Neuronal stem cell (in vitro differentiated cells): Measurements from ENCODE around the gene PDCD5.
A peak's percentile ranks its signal among the peaks of the same experiment; 100 is the strongest.

Source experiments
- DNase-seq: peaks from one replicate; pipeline ENCODE4 v3.0.0-alpha.2; 2013; ENCODE audit warnings: low spot score
- H2AFZ ChIP-seq: one replicate; pipeline ENCODE4 v1.6.1; 2013; ENCODE audit warnings: mild to moderate bottlenecking, low read length, inconsistent platforms
- H2AK5ac ChIP-seq: 2 replicates; pipeline ENCODE4 v1.6.1; 2013; ENCODE audit warnings: low read depth, mild to moderate bottlenecking, inconsistent platforms, low read length, moderate library complexity, mixed read lengths
- H2BK120ac ChIP-seq: 2 replicates; pipeline ENCODE4 v1.6.1; 2013; ENCODE audit warnings: low read depth, mild to moderate bottlenecking, inconsistent platforms, low read length, moderate library complexity, mixed read lengths
- H2BK12ac ChIP-seq: one replicate; pipeline ENCODE4 v1.6.1; 2013; ENCODE audit warnings: low read length, inconsistent platforms
- H2BK15ac ChIP-seq: 2 replicates; pipeline ENCODE4 v1.6.1; 2013; ENCODE audit warnings: mild to moderate bottlenecking, low read length, inconsistent platforms, mixed read lengths
- H2BK5ac ChIP-seq: one replicate; pipeline ENCODE4 v1.6.1; 2013; ENCODE audit warnings: inconsistent platforms, mild to moderate bottlenecking, low read length, moderate library complexity
- H3K14ac ChIP-seq: one replicate; pipeline ENCODE4 v1.6.1; 2013; ENCODE audit warnings: low read length, inconsistent platforms
- H3K18ac ChIP-seq: 2 replicates; pipeline ENCODE4 v1.6.1; 2013; ENCODE audit warnings: low read length, inconsistent platforms
- H3K23ac ChIP-seq: 2 replicates; pipeline ENCODE4 v1.6.1; 2013; ENCODE audit warnings: low read depth, mild to moderate bottlenecking, mixed read lengths, low read length, inconsistent platforms; ENCODE audit not compliant: poor library complexity
- H3K27ac ChIP-seq: replicated peaks from 3 replicates; pipeline ENCODE4 v1.5.1; 2013; ENCODE audit warnings: low read length, inconsistent platforms
- H3K27me3 ChIP-seq, 3 experiments: 2 replicates each; pipeline ENCODE4 v1.6.1; 2013; ENCODE audit warnings: low read length in 3 of 3, mild to moderate bottlenecking in 2 of 3, inconsistent platforms in 1 of 3, low read depth in 1 of 3, mixed read lengths in 1 of 3, moderate library complexity in 1 of 3; ENCODE audit not compliant: control insufficient read depth in 3 of 3, insufficient read depth in 3 of 3
- H3K36me3 ChIP-seq, 2 donors: replicated peaks in 1 of 2; 2 replicates each; pipeline ENCODE4 v1.6.1; 2013; ENCODE audit warnings: low read length in 2 of 2; ENCODE audit not compliant: control insufficient read depth in 2 of 2, insufficient read depth in 2 of 2
- H3K4ac ChIP-seq: 2 replicates; pipeline ENCODE4 v1.6.1; 2013; ENCODE audit warnings: inconsistent platforms, mild to moderate bottlenecking, low read length, moderate library complexity
- H3K4me1 ChIP-seq, 2 donors: 1 replicate in 1 of 2; 2 replicates in 1 of 2; pipeline ENCODE4 v1.6.1; 2013; ENCODE audit warnings: low read length in 2 of 2, low read depth in 1 of 2; ENCODE audit not compliant: control insufficient read depth in 2 of 2, insufficient read depth in 1 of 2
- H3K4me2 ChIP-seq: one replicate; pipeline ENCODE4 v1.6.1; 2013; ENCODE audit warnings: mild to moderate bottlenecking, low read length, inconsistent platforms; ENCODE audit not compliant: insufficient read depth, poor library complexity, severe bottlenecking
- H3K4me3 ChIP-seq, 2 donors: 2 replicates each; pipeline ENCODE4 v1.5.1; 2013; ENCODE audit warnings: low read length in 2 of 2, mild to moderate bottlenecking in 2 of 2, inconsistent platforms in 1 of 2, moderate library complexity in 1 of 2
- H3K79me1 ChIP-seq: one replicate; pipeline ENCODE4 v1.6.1; 2013; ENCODE audit warnings: low read depth, mild to moderate bottlenecking, inconsistent platforms, low read length, moderate library complexity
- H3K9ac ChIP-seq: one replicate; pipeline ENCODE4 v1.6.1; 2013; ENCODE audit warnings: mild to moderate bottlenecking, low read depth, low read length, inconsistent platforms; ENCODE audit not compliant: poor library complexity
- H3K9me3 ChIP-seq, 2 donors: replicated peaks in 1 of 2; 2 replicates each; pipeline versions ENCODE3 to v1.6.1; 2013; ENCODE audit warnings: low read length in 2 of 2, mild to moderate bottlenecking in 2 of 2, inconsistent platforms in 1 of 2, low read depth in 1 of 2, mixed read lengths in 1 of 2, moderate library complexity in 1 of 2; ENCODE audit not compliant: control insufficient read depth in 2 of 2, insufficient read depth in 1 of 2
- H4K8ac ChIP-seq: one replicate; pipeline ENCODE4 v1.6.1; 2013; ENCODE audit warnings: low read depth, mild to moderate bottlenecking, inconsistent platforms, low read length, moderate library complexity
- H4K91ac ChIP-seq: one replicate; pipeline ENCODE4 v1.6.1; 2013; ENCODE audit warnings: low read length, low read depth, mild to moderate bottlenecking, inconsistent platforms; ENCODE audit not compliant: poor library complexity
- WGBS, 2 donors: extraction: QIAGEN DNeasy Blood & Tissue Kit; methylation state at CpG; one replicate each; pipeline ENCODE4 v1.1.7; 2013; ENCODE audit warnings: missing lambda C conversion rate in 2 of 2, mixed read lengths in 1 of 2; ENCODE audit not compliant: insufficient read length in 2 of 2, insufficient replicate concordance in 1 of 2; ENCODE audit errors: extremely low coverage in 2 of 2; 5-methylcytosine and 5-hydroxymethylcytosine counted together

PDCD5 gene

DNA sequence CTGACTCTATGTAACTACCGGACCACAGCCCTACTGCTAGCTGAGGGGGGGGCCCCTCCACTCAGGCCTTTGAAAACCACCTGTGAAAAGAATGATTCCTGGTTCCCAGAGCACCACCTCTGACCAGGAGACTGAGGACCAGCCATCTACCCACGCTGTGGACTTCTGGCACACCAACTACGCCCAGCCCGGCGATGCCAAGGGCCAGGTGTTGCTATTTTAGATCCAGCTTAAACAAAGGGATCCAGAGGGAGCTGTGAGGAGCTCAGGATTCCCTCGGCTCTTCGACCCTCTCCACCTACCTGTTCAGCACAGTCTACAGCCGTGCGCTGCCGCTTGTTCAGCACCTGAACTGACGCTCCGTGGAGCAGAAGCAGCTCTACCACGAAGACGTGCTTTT lies 23.0 kb downstream of the PDCD5 start:
- Histone ChIP-seq H2BK120ac (no peak overlapping the region), H3K18ac (no peak overlapping the region), H3K4me3 (no peak overlapping the region), H2BK15ac (no peak overlapping the region), H3K79me1 (no peaks in the 10 kb centered on the region), H3K14ac (no peak overlapping the region), H4K91ac (no peak overlapping the region), H3K9me3 (peaks cover 0 to 2% of the 10 kb centered on the region in 2 donors), H3K4me2 (no peak overlapping the region), H2BK5ac (no peak overlapping the region), H3K4me1 (no peaks in the 10 kb centered on the region), H2AK5ac (no peak overlapping the region), H3K9ac (no peak overlapping the region), H3K27ac (no peak overlapping the region), H2AFZ (no peak overlapping the region), H3K27me3 (no peaks in the 10 kb centered on the region), H3K23ac (no peak overlapping the region), H4K8ac (no peak overlapping the region), H3K4ac (no peak overlapping the region), H2BK12ac (no peak overlapping the region), H3K36me3 (peaks cover 30 to 62% of the 10 kb centered on the region in 2 donors)
- WGBS, 2 donors, result no CpG with 5 or more reads among the region's 14 CpGs
- no peak for DNase-seq

DNA sequence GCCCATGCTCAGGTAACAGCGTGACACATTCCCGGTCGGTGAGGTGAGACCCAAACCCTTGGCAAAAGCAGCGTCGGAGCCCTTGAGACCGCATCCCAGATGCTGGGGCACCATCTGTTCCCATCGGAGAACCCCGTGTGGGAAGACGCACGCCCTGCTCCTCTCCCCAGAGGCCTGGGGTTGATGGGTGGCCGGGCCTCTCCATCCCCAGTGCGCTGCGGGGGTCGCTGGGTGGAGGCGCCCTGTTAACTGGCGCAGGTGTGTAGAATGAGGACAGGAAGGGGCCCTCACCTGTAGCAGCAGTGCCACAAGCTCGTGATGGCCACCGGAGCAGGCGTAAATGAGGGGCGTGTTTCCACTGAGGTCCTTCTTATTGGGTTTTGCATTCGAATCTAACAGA lies 24.6 kb downstream of the PDCD5 start:
- Histone ChIP-seq H3K14ac (peak overlapping the region; percentile 71), H3K4me2 (no peak overlapping the region), H2AK5ac (no peak overlapping the region), H3K4ac (no peak overlapping the region), H2BK15ac (no peak overlapping the region), H3K4me1 (no peaks in the 10 kb centered on the region), H3K18ac (no peak overlapping the region), H3K27me3 (no peaks in the 10 kb centered on the region), H3K36me3 (peaks cover 30 to 55% of the 10 kb centered on the region in 2 donors), H3K9me3 (peaks cover 0 to 5% of the 10 kb centered on the region in 2 donors), H3K9ac (no peak overlapping the region), H3K79me1 (no peaks in the 10 kb centered on the region), H3K27ac (no peak overlapping the region), H3K4me3 (peak overlapping the region in 1 of 2 donors; percentile 55), H2AFZ (no peak overlapping the region), H4K91ac (no peak overlapping the region), H2BK5ac (no peak overlapping the region), H2BK12ac (no peak overlapping the region), H4K8ac (no peak overlapping the region), H2BK120ac (no peak overlapping the region), H3K23ac (no peak overlapping the region)
- DNase-seq, result no peak
- WGBS, 2 donors, result no CpG with 5 or more reads among the region's 21 CpGs

DNA sequence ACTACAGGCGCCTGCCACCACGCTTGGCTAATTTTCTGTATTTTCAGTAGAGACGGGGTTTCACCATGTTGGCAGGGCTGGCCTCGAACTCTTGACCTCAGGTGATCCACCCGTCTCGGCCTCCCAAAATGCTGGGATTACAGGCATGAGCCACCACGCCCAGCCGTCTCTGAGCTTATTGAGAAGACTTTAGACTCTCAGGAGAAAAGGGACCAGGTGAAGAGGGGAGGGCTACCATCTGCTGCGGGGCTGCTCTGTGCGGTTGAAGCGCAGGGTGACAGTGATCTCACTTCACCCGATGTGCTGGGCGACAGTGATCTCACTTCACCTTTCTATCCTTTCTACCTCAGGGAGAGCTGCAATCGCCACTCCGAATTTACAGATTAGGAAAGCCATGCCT lies 25.3 kb downstream of the PDCD5 start:
- Histone ChIP-seq H4K8ac (no peak overlapping the region), H3K27me3 (no peaks in the 10 kb centered on the region), H3K18ac (no peak overlapping the region), H3K4me1 (no peaks in the 10 kb centered on the region), H4K91ac (no peak overlapping the region), H3K79me1 (peaks cover 2% of the 10 kb centered on the region), H3K27ac (no peak overlapping the region), H3K36me3 (peaks cover 31 to 58% of the 10 kb centered on the region in 2 donors), H2BK120ac (no peak overlapping the region), H2AK5ac (no peak overlapping the region), H2BK5ac (no peak overlapping the region), H2AFZ (no peak overlapping the region), H3K9me3 (peaks cover 0 to 5% of the 10 kb centered on the region in 2 donors), H3K4me2 (no peak overlapping the region), H3K9ac (no peak overlapping the region), H3K23ac (no peak overlapping the region), H2BK12ac (no peak overlapping the region), H2BK15ac (no peak overlapping the region), H3K4me3 (no peak overlapping the region), H3K4ac (no peak overlapping the region), H3K14ac (no peak overlapping the region)
- no CpG with 5 or more reads among the region's 15 CpGs for WGBS, 2 donors
- no peak for DNase-seq

DNA sequence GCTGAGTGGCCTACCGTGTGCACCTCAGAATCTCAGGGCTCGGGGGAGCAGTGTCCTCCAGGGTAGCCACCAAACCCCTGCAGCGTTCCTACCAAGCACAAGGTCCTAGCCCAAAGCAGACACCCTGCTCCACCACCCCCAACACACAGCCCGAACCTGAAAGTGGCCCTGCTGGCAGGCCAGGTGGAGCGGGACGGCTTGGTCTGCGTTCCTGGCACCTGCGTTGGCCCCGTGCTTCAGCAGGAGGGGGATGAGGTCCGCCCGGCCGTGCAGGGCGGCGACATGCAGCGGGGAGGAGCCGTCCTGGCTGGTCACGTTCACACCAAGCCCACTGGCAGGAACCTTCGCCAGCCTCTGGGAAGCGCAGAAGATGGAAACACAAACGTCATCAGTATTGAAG lies 26.5 kb downstream of the PDCD5 start:
- Histone ChIP-seq H3K14ac (no peak overlapping the region), H2BK12ac (peak overlapping the region; percentile 63), H3K4ac (no peak overlapping the region), H4K8ac (peak overlapping the region; percentile 72), H2BK5ac (peak overlapping the region; percentile 24), H3K36me3 (peaks cover 32 to 54% of the 10 kb centered on the region in 2 donors), H3K27me3 (no peaks in the 10 kb centered on the region), H2BK120ac (no peak overlapping the region), H3K4me2 (no peak overlapping the region), H4K91ac (no peak overlapping the region), H3K4me1 (no peaks in the 10 kb centered on the region), H3K27ac (no peak overlapping the region), H3K18ac (peak overlapping the region; percentile 8), H3K79me1 (peaks cover 2% of the 10 kb centered on the region), H3K9me3 (peaks cover 0 to 5% of the 10 kb centered on the region in 2 donors), H3K9ac (no peak overlapping the region), H3K4me3 (peak overlapping the region in 1 of 2 donors; percentile 55), H2BK15ac (no peak overlapping the region), H2AFZ (no peak overlapping the region), H3K23ac (no peak overlapping the region), H2AK5ac (no peak overlapping the region)
- WGBS, 2 donors, result no CpG with 5 or more reads among the region's 20 CpGs
- DNase-seq, result no peak
